ENCODE results near the gene ARIH2.

Gene ARIH2

DNA sequence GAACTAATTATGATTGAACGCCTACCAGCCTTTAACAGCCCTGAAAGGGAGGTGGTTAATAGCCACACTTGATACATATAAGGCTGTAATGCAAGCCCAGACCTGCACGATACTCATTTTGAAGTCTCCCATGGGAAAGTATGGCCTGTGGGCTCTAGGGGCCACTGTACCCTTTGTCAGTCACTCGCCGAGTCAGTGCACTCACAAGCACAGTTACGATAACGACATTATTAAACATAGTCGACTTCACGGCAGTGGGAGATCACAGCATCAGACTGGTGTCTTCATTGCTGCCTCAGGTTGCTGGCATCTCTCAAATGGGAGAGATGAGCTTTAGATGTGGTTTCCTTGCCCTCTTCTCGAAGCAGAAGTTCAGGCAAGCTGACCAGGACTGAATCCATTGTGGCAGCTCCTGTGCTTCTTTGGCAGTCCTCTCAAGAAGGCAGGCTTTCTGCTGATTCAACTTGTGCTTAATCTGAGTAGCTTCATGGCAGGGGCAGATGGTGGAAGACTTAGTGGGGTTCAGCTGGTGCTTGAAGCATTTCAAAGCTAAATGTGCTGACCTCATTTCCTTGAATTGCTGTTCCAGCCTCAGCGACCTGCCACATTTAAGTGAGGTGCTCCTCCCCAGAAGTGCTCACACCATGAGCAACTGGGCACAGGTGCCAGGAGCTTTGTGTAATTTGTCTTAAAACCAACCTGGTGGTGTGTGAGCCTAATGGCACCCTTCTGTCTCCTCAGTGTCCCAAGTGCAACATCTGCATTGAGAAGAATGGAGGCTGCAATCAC, 55.6 kb downstream of the ARIH2 start:
- DNase-seq (no peak), ATAC-seq (no peak)

DNA sequence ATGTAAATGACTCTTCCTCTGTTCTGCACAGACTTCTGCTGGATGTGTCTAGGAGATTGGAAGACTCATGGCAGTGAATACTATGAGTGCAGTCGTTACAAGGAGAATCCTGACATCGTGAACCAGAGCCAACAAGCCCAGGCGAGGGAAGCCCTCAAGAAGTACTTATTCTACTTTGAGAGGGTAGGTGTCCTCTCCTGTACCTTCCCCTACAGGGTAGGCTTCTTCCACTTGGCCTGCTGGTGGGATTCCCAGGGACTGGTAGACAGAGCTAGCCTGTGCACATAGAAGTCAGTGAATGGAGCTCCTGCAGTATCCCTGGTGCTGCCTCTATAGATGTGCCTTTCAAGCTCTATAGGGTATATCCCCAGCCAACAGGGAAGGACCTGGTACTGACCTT, 60.8 kb downstream of the ARIH2 start:
- ATAC-seq, result no peak

GRCh38 chr3:48980295-48980694, 61.7 kb downstream of the ARIH2 start:
- no peak for DNase-seq
- no peak for ATAC-seq

More for the DNA sequence above, 60.8 kb downstream of the ARIH2 start:
- DNase-seq, result no peak

DNA sequence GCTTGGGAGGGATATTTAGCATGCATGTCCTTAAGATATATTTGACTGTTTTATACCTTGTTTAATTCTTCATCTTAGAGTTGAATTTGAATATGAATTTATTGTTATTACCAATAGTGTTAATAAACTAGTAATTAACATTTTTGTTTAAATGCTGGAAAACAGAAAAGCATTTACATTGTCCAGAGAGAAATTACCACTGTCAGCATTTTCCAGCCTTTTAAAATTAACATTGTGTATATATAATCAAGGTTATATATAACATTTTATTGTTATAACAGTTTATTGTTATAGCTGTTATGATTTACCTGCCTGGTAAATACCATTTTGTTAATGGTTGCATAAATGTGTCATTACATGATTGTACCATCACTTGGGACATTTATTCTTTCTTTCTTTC, 63.4 kb downstream of the ARIH2 start:
- DNase-seq, result no peak
- ATAC-seq, result no peak

GRCh38 chr3:48982686-48983085, 64.0 kb downstream of the ARIH2 start:
- no peak for ATAC-seq

DNA sequence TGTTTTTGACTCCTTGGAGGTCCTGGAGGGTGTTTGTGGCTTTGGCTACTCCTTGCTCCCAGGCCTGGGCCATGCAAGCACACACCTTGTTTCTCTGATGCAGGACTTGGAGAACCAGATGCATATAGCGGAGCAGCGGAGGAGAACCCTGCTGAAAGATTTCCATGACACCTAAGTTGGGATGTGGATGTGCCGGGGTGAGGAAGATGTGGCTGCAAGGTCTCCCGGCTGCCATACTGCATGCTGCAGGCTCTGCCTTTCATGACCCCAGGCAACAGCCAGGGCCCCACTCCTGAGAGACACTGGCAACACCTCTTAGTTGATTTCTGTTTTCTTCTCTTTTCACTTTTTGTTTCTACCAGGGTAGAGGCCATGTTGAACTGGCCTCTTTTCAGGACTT, 64.5 kb downstream of the ARIH2 start:
- DNase-seq (no peak), ATAC-seq (no peak)

More at GRCh38 chr3:48982686-48983085, 64.0 kb downstream of the ARIH2 start:
- no peak for DNase-seq

- no peak for DNase-seq
- no peak for ATAC-seq
These were observed 66.0 kb downstream of the ARIH2 start for GRCh38 chr3:48984663-48985062.

DNA sequence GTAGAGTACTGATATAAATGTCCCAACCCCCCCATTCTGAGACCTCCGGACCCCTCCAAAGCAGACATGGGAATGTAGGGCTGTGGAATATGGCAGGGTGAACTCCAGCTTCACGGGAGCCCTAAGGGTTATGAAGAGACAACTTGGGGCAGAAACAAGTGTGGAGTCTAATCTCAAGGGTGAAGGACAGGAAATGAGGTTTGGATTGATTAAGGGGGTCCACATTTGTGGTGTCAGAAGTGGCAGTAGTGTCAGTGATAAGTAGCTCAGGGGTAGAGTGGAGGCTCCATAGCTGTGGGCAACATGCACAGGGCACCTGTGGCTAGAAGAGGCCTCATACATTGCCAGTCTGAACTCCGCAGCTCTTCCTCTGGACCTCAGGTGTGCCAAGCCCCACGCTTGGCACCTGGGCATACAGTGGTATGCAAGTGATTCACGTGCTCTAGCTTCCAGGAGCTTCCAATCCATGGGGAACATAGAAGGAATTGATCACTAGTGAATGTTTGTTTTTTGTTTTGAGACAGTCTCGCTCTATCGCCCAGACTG, 67.3 kb downstream of the ARIH2 start:
- no peak for ATAC-seq
- DNase-seq, result no peak

- DNase-seq, result no peak
- ATAC-seq, result peak; percentile 10
These were observed 70.6 kb downstream of the ARIH2 start for GRCh38 chr3:48989126-48989795.

DNA sequence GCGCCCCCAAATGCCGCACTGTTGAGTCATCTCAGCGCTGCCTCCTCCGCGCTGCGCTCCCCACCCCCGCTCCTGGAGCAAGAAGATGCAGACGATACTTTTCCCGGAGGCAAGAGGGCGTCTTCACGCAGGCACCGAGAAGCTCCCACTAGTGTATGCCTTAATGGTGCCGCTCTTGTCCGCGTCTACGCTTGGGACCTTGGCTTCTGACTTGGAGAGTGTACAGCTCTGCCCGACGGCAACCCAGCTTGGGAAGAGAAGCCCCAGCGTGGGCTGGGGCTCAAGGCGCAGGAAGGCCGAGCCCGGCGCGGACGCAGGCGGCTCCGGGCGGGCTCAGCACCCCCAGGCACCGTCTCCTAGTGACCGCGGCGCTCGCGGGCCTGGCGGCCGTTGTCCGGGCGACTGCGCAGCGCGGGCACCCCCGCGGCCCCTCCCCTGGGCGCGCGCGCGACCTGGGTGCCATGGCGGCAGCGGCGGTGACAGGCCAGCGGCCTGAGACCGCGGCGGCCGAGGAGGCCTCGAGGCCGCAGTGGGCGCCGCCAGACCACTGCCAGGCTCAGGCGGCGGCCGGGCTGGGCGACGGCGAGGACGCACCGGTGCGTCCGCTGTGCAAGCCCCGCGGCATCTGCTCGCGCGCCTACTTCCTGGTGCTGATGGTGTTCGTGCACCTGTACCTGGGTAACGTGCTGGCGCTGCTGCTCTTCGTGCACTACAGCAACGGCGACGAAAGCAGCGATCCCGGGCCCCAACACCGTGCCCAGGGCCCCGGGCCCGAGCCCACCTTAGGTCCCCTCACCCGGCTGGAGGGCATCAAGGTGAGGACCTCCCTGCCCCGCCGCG, 71.4 kb downstream of the ARIH2 start, which contains the start of gene P4HTM:
Gene P4HTM (plus strand): TSS at position 446 of the 840 bp plus-strand sequence. CDS start 16 bp downstream, at position 462.
- ATAC-seq (peak; percentile 88), DNase-seq (peak; percentile 88)

DNA sequence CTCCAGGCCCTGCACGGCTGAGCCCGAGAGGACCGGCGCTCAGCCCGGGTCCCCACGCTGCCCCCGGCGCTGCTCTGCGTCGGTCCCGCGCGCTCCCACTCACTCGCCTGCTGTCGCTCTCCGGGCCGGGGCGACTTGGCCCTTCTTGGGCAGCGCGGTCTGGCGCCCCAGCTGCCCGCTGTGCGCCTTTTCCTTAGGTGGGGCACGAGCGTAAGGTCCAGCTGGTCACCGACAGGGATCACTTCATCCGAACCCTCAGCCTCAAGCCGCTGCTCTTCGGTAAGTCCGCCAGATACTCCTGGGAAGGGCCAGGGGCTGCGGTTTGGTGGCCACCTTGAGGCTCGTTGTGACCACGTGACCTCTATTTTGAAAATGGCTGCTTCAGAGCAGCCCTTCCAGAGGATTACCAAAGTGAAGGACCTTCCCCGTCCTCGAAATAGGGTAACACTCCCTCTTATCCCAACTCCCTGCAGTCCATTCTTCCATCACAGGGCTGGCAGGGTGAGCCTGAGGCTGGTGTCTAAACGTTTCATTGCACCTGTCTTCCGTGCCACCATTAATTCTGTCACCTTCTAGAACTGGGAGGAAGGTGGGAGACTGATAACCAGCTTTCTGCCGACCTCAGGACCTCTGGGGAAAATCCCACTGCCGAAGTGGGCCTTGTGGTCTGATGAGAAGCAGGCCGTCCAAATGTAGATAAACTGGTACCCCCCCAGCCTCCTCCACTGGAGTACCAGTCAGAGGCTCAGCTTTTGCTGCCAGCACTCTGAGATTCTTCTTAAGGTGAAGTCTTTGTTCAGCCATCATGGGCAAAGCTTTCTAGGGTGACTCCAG, 72.2 kb downstream of the ARIH2 start:
- DNase-seq, result peak; percentile 50
- ATAC-seq, result no peak

- DNase-seq (no peak), ATAC-seq (no peak)
These were observed 73.4 kb downstream of the ARIH2 start for GRCh38 chr3:48991851-48992545.

DNA sequence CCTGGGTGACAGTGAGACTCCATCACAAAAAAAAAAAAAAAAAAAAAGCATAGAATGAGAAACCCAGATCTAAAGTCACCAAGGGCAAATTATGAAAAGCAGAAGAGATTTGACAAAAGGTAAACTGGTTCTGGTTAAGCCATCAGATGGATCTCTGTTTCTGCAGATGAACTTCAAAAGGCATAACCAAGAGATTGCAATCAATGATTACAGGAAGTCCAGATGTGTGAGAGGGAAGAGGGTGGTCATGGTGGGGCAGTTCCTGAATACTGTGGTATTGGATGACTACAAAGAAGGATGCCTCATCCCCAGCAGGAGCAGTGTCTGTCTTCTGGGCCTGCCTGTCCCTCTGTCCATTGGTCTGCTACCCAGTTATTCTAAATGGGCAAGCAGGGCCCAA, 75.2 kb downstream of the ARIH2 start:
- ATAC-seq (no peak), DNase-seq (no peak)

DNA sequence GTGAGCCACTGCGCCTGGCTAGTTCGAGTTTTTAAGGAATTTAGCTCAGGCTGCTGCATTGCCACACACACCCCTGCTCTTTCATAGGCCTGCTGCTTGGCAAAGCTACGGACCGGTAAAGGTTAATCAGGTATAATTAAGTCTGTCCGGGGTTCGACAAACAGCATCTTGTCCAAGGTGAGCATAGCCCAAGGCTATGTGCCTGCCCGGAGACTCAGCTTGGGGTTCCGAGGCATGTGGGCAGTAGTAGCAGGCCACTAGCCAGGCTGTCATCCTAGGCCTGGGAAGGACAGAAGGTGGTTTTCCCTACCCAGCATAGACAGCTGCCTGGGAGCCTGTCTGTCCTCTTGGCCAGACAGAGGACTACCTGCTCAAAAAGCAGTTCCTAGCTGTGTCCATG, 78.0 kb downstream of the ARIH2 start:
- DNase-seq (no peak), ATAC-seq (no peak)

DNA sequence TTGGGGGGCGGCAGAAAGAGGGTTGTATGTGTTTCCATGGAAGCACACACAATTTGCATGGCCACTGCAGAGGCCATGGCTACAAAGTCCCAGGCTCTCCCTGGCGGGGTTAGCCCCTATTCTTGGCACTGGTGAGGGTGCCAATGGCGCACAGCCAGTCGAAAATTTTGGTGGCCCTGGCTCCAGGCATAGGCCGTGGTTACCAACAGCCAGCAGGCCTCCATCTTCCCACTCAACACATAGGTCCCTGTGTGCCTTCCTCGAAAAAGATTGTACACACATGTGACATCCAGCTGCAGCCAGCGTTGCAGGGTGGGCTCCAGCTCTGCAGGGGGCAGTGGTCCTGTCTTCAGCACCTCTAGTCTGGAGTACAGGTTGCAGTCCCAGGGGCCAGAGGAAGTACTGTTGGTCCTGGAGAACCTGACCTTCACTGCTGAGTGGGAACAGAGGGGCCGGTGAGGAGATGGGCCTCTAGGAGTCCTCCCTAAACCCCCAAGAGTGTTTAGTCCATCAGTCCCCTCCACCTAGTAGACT, 78.5 kb downstream of the ARIH2 start:
- DNase-seq (no peak), ATAC-seq (no peak)

- ATAC-seq (no peak), DNase-seq (no peak)
These were observed 79.3 kb downstream of the ARIH2 start for GRCh38 chr3:48997714-48998637.

GRCh38 chr3:48999085-48999858, 80.6 kb downstream of the ARIH2 start:
- DNase-seq, result no peak
- no peak for ATAC-seq

GRCh38 chr3:49001155-49001554, 82.5 kb downstream of the ARIH2 start:
- ATAC-seq, result no peak
- DNase-seq, result no peak

Measured in stimulated activated naive CD8-positive, alpha-beta T cell treated with anti-CD3 and anti-CD28 coated beads, Interleukin-15, Interleukin-2, amounts not matched to agents 100 U/mL and 50 U/mL, for 24 hours (primary cell).